Mammary epithelial cell (primary cell): ENCODE data around the gene TTLL11.

Experiments used
- EZH2 ChIP-seq: IDR thresholded peaks from 2 replicates; pipeline ENCODE4 v1.6.1; 2012; ENCODE audit warnings: low read length, inconsistent platforms, borderline replicate concordance
- TF ChIP-seq, protein P1 (sequence below), 2 donors: IDR thresholded peaks in 1 of 2; conservative IDR thresholded peaks in 1 of 2; 2 replicates each; pipeline ENCODE4 v1.5.1; 2011 to 2012; ENCODE audit warnings: inconsistent platforms in 2 of 2, low read length in 2 of 2, mild to moderate bottlenecking in 2 of 2, control low read depth in 1 of 2, low read depth in 1 of 2; ENCODE audit not compliant: insufficient read depth in 1 of 2; ENCODE audit errors: extremely low read depth in 1 of 2

GRCh38 chr9:121816845-121817450, 276.2 kb downstream of the TTLL11 start:
- no peak for TF ChIP-seq EZH2
- TF ChIP-seq, protein P1, sequence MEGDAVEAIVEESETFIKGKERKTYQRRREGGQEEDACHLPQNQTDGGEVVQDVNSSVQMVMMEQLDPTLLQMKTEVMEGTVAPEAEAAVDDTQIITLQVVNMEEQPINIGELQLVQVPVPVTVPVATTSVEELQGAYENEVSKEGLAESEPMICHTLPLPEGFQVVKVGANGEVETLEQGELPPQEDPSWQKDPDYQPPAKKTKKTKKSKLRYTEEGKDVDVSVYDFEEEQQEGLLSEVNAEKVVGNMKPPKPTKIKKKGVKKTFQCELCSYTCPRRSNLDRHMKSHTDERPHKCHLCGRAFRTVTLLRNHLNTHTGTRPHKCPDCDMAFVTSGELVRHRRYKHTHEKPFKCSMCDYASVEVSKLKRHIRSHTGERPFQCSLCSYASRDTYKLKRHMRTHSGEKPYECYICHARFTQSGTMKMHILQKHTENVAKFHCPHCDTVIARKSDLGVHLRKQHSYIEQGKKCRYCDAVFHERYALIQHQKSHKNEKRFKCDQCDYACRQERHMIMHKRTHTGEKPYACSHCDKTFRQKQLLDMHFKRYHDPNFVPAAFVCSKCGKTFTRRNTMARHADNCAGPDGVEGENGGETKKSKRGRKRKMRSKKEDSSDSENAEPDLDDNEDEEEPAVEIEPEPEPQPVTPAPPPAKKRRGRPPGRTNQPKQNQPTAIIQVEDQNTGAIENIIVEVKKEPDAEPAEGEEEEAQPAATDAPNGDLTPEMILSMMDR (conservative IDR thresholded peaks at IDR 0.05 in 1 of 2, IDR thresholded peaks at IDR 0.05 in 1 of 2; ENCODE audit: extremely low read depth in 1 of 2, insufficient read depth in 1 of 2, low read depth in 1 of 2, low read length in 2 of 2): no peak
